Smooth muscle cell (in vitro differentiated cells): ENCODE results near the gene POLD2. TPM values are rescaled to one million over a fixed set of nuclear protein-coding genes. Genes with fewer than 3 reads are reported as not detected.

ENCODE experiments used
- DNase-seq: peaks from one replicate; lab custom pipeline; 2025; ENCODE audit not compliant: unreplicated experiment; lab: John Stamatoyannopoulos, UW
- H2AFZ ChIP-seq: fragments of 200-600 bp; sonication (generic); 2 replicates; pipeline ENCODE4 v1.6.0; 2016; ENCODE audit warnings: antibody characterized with exemption, low read depth, mild to moderate bottlenecking
- H3F3A ChIP-seq: fragments of 200-600 bp; sonication (generic); 2 replicates; pipeline ENCODE4 v1.6.0; 2017; ENCODE audit warnings: antibody characterized with exemption, low read depth
- H3K27ac ChIP-seq: fragments of 200-600 bp; sonication (generic); 2 replicates; pipeline ENCODE4 v1.5.1; 2016; ENCODE audit warnings: low read depth, mild to moderate bottlenecking
- H3K27me3 ChIP-seq: fragments of 200-600 bp; sonication (generic); 2 replicates; pipeline ENCODE4 v1.6.1; 2016; ENCODE audit warnings: low read depth, mild to moderate bottlenecking
- H3K36me3 ChIP-seq: fragments of 200-600 bp; sonication (generic); 2 replicates; pipeline ENCODE4 v1.5.1; 2016; ENCODE audit warnings: low read depth
- H3K4me1 ChIP-seq: fragments of 200-600 bp; sonication (generic); 2 replicates; pipeline ENCODE4 v1.5.1; 2016; ENCODE audit warnings: low read depth
- H3K4me2 ChIP-seq: fragments of 200-600 bp; sonication (generic); 2 replicates; pipeline ENCODE4 v1.6.0; 2016; ENCODE audit warnings: mild to moderate bottlenecking
- H3K4me3 ChIP-seq: fragments of 200-600 bp; sonication (generic); 2 replicates; pipeline ENCODE4 v1.5.1; 2016; ENCODE audit warnings: mild to moderate bottlenecking
- H3K79me2 ChIP-seq: fragments of 200-600 bp; sonication (generic); 2 replicates; pipeline ENCODE4 v1.6.0; 2016; ENCODE audit warnings: low read depth, mild to moderate bottlenecking
- H3K9ac ChIP-seq: fragments of 200-600 bp; sonication (generic); 2 replicates; pipeline ENCODE4 v1.6.0; 2016; ENCODE audit warnings: low read depth
- H3K9me3 ChIP-seq: fragments of 200-600 bp; sonication (generic); replicated peaks from 2 replicates; pipeline ENCODE4 v1.5.1; 2016; ENCODE audit warnings: low read depth
- H4K20me1 ChIP-seq: fragments of 200-600 bp; sonication (generic); 2 replicates; pipeline ENCODE4 v1.6.0; 2016; ENCODE audit warnings: low read depth
- CTCF ChIP-seq: fragments of 200-600 bp; sonication (generic); IDR thresholded peaks from 2 replicates; pipeline ENCODE4 v1.5.1; 2017; ENCODE audit warnings: borderline replicate concordance, mild to moderate bottlenecking, antibody characterized with exemption; ENCODE audit not compliant: insufficient read depth, poor library complexity, severe bottlenecking
- WGBS: methylation state at CpG from one replicate; pipeline ENCODE4 v1.1.7; 2016; ENCODE audit warnings: low lambda C conversion rate; 5-methylcytosine and 5-hydroxymethylcytosine counted together
- microRNA-seq: library from miRNA; unstranded; fragments of <30 nt; microRNA quantifications from one replicate; pipeline ENCODE4, GENCODE V29; 2016; ENCODE audit warnings: borderline number of aligned reads
- polyA plus RNA-seq: library from polyadenylated mRNA; unstranded; fragments of >200 nt; fragmentation: Nextera tagmentation; extraction: Ambion mirVana; gene quantifications from 2 replicates; pipeline ENCODE4 v1.2.1, GENCODE V29; 2016
- small RNA-seq: library from RNA; depleted of rRNA; stranded (forward); fragments of <200 nt; gene quantifications from one replicate; pipeline ENCODE3, GENCODE V24; 2014
- total RNA-seq: library from RNA; depleted of rRNA; stranded (reverse); fragments of >200 nt; gene quantifications from 2 replicates; pipeline ENCODE4 v1.2.3, GENCODE V29; 2014

Gene POLD2
- total and polyA plus RNA-seq, 2 experiments from 2014 or later, result 45.5 to 151 TPM

GRCh38 chr7:44066111-44066460, 57.3 kb downstream of the POLD2 start:
- Histone ChIP-seq H3K27me3 (no peaks in the 10 kb centered on the region), H3K9me3 (no peaks in the 10 kb centered on the region), H3K36me3 (no peaks in the 10 kb centered on the region), H3K4me1 (peaks cover 6% of the 10 kb centered on the region), H3K9ac (no peak overlapping the region), H3F3A (no peaks in the 10 kb centered on the region), H2AFZ (no peak overlapping the region), H3K79me2 (no peaks in the 10 kb centered on the region), H3K27ac (no peak overlapping the region), H3K4me2 (no peak overlapping the region), H3K4me3 (no peak overlapping the region), H4K20me1 (peaks cover 3% of the 10 kb centered on the region)
- 77% methylated on average over 6 of the region's 6 CpGs for WGBS
- no peak for DNase-seq
- no peak for TF ChIP-seq CTCF

- TF ChIP-seq CTCF, result no peak
- DNase-seq, result no peak
- no peaks in the 10 kb centered on the region for H3K36me3 ChIP-seq
- no peak within 1 kb of the TSS for H3K4me2 ChIP-seq
- H3K79me2 ChIP-seq, result no peaks in the 10 kb centered on the region
- no peak within 1 kb of the TSS for H2AFZ ChIP-seq
- H3K9ac ChIP-seq, result no peak within 1 kb of the TSS
- peaks cover 6% of the 10 kb centered on the region for H3K4me1 ChIP-seq
- H3K27me3 ChIP-seq, result no peaks in the 10 kb centered on the region
- no peaks in the 10 kb centered on the region for H3K9me3 ChIP-seq
- peaks cover 5% of the 10 kb centered on the region for H4K20me1 ChIP-seq
- WGBS, result 60% methylated on average over 14 of the region's 14 CpGs
- H3K27ac ChIP-seq, result no peak within 1 kb of the TSS
- no peaks in the 10 kb centered on the region for H3F3A ChIP-seq
- no peak within 1 kb of the TSS for H3K4me3 ChIP-seq
These were observed 57.8 kb downstream of the POLD2 start, which contains the start of gene PGAM2 for GRCh38 chr7:44065431-44066110. PGAM2 (minus strand) TSS chr7:44065567; CDS start chr7:44065529, 38 bp downstream.

DNA sequence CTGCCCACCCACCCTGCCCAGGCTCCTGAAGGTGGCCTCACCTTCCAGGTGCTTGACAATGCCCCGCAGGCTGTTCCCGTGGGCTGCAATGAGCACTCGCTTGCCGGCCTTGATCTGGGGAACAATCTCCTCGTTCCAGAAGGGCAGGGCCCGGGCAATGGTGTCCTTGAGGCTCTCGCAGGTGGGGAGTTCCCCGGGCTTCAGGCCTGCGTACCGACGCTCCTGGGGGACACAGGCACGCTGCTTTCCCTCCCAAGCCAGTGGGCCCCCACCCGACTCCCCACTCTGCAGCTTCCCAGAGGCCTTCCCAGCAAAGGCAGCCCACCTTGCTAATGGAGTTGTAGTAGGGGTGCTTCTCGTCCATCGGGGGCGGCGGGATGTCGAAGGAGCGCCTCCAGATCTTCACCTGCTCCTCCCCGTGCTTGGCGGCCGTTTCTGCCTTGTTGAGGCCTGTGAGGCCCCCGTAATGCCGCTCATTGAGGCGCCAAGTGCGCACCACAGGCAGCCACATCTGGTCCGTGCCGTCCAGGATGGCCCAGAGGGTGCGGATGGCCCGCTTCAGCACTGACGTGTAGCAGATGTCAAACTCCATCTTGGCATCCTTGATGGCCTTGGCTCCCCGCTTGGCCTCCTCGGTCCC, 58.4 kb downstream of the POLD2 start:
- Histone ChIP-seq H3F3A (no peaks in the 10 kb centered on the region), H4K20me1 (peaks cover 5% of the 10 kb centered on the region), H3K4me2 (no peak overlapping the region), H3K9me3 (no peaks in the 10 kb centered on the region), H3K4me3 (no peak overlapping the region), H3K9ac (no peak overlapping the region), H2AFZ (no peak overlapping the region), H3K36me3 (no peaks in the 10 kb centered on the region), H3K4me1 (peaks cover 6% of the 10 kb centered on the region), H3K27me3 (no peaks in the 10 kb centered on the region), H3K27ac (no peak overlapping the region), H3K79me2 (no peaks in the 10 kb centered on the region)
- TF ChIP-seq CTCF, result no peak
- 64% methylated on average over 32 of the region's 33 CpGs for WGBS
- DNase-seq, result no peak

Small RNA genes within 50 kb of the gene (microRNA-seq; reads per million reads assigned to microRNA genes)
- not detected for gene MIR6838

Small RNA genes within 50 kb of the gene (small RNA-seq; reads per million reads assigned to genes)
- not detected for gene RNA5SP230

Other genes starting within 250 kb of the POLD2 start
- 24.8 and 34.4 TPM in 2 replicates for gene URGCP, start 217.0 kb downstream of the POLD2 start, total RNA-seq
- gene URGCP, start 217.0 kb downstream of the POLD2 start, polyA plus RNA-seq, result 20.4 and 23.8 TPM in 2 replicates
- 5.6 and 8.6 TPM in 2 replicates for gene UBE2D4, start 197.1 kb downstream of the POLD2 start, total RNA-seq
- 4.6 and 9.5 TPM in 2 replicates for gene UBE2D4, start 197.1 kb downstream of the POLD2 start, polyA plus RNA-seq
- gene SPDYE1, start 125.7 kb downstream of the POLD2 start, total RNA-seq, result not detected in 2 replicates
- 0.15 and 0.74 TPM in 2 replicates for gene SPDYE1, start 125.7 kb downstream of the POLD2 start, polyA plus RNA-seq
- 47.8 and 55.1 TPM in 2 replicates for gene DBNL, start 78.8 kb downstream of the POLD2 start, total RNA-seq
- 94.5 and 98.4 TPM in 2 replicates for gene DBNL, start 78.8 kb downstream of the POLD2 start, polyA plus RNA-seq
- 0.54 TPM in 1 of 2 replicates, not detected in the other for gene PGAM2, start 58.0 kb downstream of the POLD2 start, total RNA-seq
- not detected in 2 replicates for gene PGAM2, start 58.0 kb downstream of the POLD2 start, polyA plus RNA-seq
- gene POLM, start 41.0 kb downstream of the POLD2 start, total RNA-seq, result 4.9 and 5.2 TPM in 2 replicates
- 9.9 and 10.2 TPM in 2 replicates for gene POLM, start 41.0 kb downstream of the POLD2 start, polyA plus RNA-seq
- 36.6 and 39.7 TPM in 2 replicates for gene AEBP1, start 19.2 kb downstream of the POLD2 start, total RNA-seq
- gene AEBP1, start 19.2 kb downstream of the POLD2 start, polyA plus RNA-seq, result 141 and 163 TPM in 2 replicates
- 39.0 and 95.1 TPM in 2 replicates for gene MYL7, start 17.8 kb upstream of the POLD2 start, total RNA-seq
- 35.8 and 77.7 TPM in 2 replicates for gene MYL7, start 17.8 kb upstream of the POLD2 start, polyA plus RNA-seq
- gene GCK, start 65.9 kb upstream of the POLD2 start, total RNA-seq, result 1.6 and 2.7 TPM in 2 replicates
- 5.5 and 7.3 TPM in 2 replicates for gene GCK, start 65.9 kb upstream of the POLD2 start, polyA plus RNA-seq
- gene YKT6, start 77.4 kb upstream of the POLD2 start, total RNA-seq, result 64.2 and 95.9 TPM in 2 replicates
- 86.5 and 87.4 TPM in 2 replicates for gene YKT6, start 77.4 kb upstream of the POLD2 start, polyA plus RNA-seq
- not detected in 2 replicates for gene CAMK2B, start 202.0 kb upstream of the POLD2 start, total RNA-seq
- not detected in 2 replicates for gene CAMK2B, start 202.0 kb upstream of the POLD2 start, polyA plus RNA-seq